Gastroesophageal sphincter (tissue), 3 donors: Measurements from ENCODE around the gene GNG12.

Source experiments
- CTCF ChIP-seq, 4 experiments: fragments of 200-600 bp in 2 of 4; fragments of 450-650 bp in 2 of 4; sonication (generic) in 1 of 4; IDR thresholded peaks; one replicate each; pipeline ENCODE4 v1.5.1; 2017 to 2019; ENCODE audit warnings: antibody characterized with exemption in 4 of 4, mild to moderate bottlenecking in 2 of 4, moderate library complexity in 2 of 4
- EP300 ChIP-seq: sonication (generic); formaldehyde crosslinking; IDR thresholded peaks from one replicate; pipeline ENCODE4 v1.6.1; 2017; ENCODE audit warnings: antibody characterized with exemption, mild to moderate bottlenecking
- POLR2A ChIP-seq, 2 donors: fragments of 450-650 bp; IDR thresholded peaks; one replicate each; pipeline ENCODE4 v1.6.1; 2017; ENCODE audit warnings: antibody characterized with exemption in 2 of 2, mild to moderate bottlenecking in 2 of 2, moderate library complexity in 1 of 2

- TF ChIP-seq CTCF (IDR thresholded peaks at IDR 0.05) (no peak), POLR2A (IDR thresholded peaks at IDR 0.05) (no peak), EP300 (no peak)
Measured at GRCh38 chr1:67740543-67740942, 92.7 kb downstream of the GNG12 start.
